SJSA1 (cell line): Measurements from ENCODE around the gene ZNF423. TPM values are rescaled to one million over a fixed set of nuclear protein-coding genes. Genes with fewer than 3 reads are reported as not detected.
"Not testable (repeated sequence)": the region's sequence is repeated elsewhere in the genome, so short reads cannot be mapped to it uniquely, and the experiment has no call there.

Experiments used
- DNase-seq, 2 experiments: peaks; one replicate each; pipeline ENCODE4 v3.0.0-alpha.2; 2015 to 2020; ENCODE audit warnings: low spot score in 2 of 2, low read depth in 1 of 2
- H3K27ac ChIP-seq: fragments of 250-450 bp; sonication (Bioruptor Pico); 2 replicates; pipeline ENCODE4 v1.5.1; 2020; ENCODE audit warnings: mild to moderate bottlenecking, moderate library complexity
- H3K27me3 ChIP-seq: fragments of 250-450 bp; sonication (Bioruptor Pico); replicated peaks from 2 replicates; pipeline ENCODE4 v1.5.1; 2020; ENCODE audit warnings: mild to moderate bottlenecking, moderate library complexity
- H3K36me3 ChIP-seq: fragments of 250-450 bp; sonication (Bioruptor Pico); 2 replicates; pipeline ENCODE4 v1.5.1; 2020; ENCODE audit warnings: mild to moderate bottlenecking
- H3K4me1 ChIP-seq: fragments of 250-450 bp; sonication (Bioruptor Pico); replicated peaks from 2 replicates; pipeline ENCODE4 v1.6.1; 2021; ENCODE audit warnings: mild to moderate bottlenecking
- H3K4me3 ChIP-seq: fragments of 250-450 bp; sonication (Bioruptor Pico); 2 replicates; pipeline ENCODE4 v1.5.1; 2020; ENCODE audit warnings: mild to moderate bottlenecking
- H3K9me3 ChIP-seq: fragments of 250-450 bp; sonication (Bioruptor Pico); replicated peaks from 2 replicates; pipeline ENCODE4 v1.5.1; 2020; ENCODE audit warnings: mild to moderate bottlenecking
- total RNA-seq: library from RNA; depleted of rRNA; stranded (reverse); fragments of >200 nt; shearing (Covaris generic); gene quantifications from 2 replicates; pipeline ENCODE4 v1.2.3, GENCODE V29; 2014

The ZNF423 gene
- total RNA-seq, 1 experiment from 2014 or later = 5.4 TPM

DNA sequence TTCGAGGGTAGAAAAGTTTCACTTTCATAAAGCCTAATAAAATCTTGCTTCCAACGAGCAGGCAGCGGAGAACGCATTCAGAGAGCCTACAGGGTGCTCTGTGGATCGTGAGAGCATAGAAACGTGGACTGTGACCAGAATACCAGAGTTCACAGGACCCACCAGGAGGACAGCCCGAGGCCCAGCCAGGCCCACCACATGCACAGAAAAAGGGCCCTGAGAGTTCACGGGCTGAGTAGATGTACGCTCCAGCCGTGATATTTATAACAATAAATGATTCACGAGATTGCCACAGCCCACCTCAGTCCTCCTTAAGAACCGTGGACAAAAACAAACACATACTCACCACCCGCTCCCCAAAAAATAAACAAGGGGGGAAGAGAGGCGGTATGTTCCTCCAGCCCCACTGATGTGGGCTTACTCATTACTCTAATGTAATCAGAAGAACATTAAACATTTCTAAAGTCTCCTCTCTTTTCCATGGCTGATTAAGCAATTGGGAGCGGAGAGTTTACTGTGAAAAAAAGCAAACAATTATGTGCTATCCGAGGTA lies 275.1 kb downstream of the ZNF423 start:
- Histone ChIP-seq H3K4me3 (0 out of 2 replicates have a peak overlapping the region, but pooled peaks have one; percentile 3), H3K27ac (peak overlapping the region; percentile 62), H3K27me3 (peaks cover 7% of the 10 kb centered on the region; the same call in 1 of the 2 replicates), H3K4me1 (peaks cover 34% of the 10 kb centered on the region), H3K36me3 (no peaks in the 10 kb centered on the region), H3K9me3 (no peaks in the 10 kb centered on the region)
- DNase-seq = peak; percentile 86 to 96

DNA sequence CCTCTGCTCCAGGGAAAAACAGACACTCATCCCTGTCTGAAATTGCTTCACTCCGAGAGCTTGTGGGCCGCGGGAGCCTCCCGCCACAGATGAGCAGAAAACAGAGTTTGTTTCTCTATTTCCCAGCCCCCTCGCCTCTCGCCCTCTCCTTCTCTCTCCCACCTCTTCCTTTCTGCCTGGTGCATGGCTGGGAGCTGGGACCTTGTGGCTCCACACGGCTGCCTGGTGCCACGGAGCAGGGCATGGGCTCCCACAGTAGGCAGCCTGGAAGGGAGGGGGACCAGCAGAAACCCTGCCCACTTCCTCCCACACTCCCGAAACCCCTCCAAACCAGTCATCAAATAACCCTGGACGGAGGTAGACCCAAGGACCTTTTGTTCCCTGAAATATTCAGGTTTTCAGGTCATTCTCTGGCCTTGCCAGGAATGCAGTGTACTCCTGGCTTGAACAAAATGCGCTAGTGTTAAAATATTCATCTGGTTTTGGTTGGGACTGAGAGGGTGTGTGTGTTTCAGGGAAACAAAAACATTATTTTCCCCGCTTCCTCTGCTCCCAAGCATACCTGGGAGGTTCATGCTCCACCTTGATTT lies 277.4 kb downstream of the ZNF423 start:
- no peaks in the 10 kb centered on the region for H3K9me3 ChIP-seq
- no peak overlapping the region for H3K4me3 ChIP-seq
- peaks cover 23% of the 10 kb centered on the region for H3K4me1 ChIP-seq
- no peaks in the 10 kb centered on the region for H3K36me3 ChIP-seq
- no peak overlapping the region for H3K27ac ChIP-seq
- no peak for DNase-seq
- peaks cover 7% of the 10 kb centered on the region; the same call in 1 of the 2 replicates for H3K27me3 ChIP-seq

DNA sequence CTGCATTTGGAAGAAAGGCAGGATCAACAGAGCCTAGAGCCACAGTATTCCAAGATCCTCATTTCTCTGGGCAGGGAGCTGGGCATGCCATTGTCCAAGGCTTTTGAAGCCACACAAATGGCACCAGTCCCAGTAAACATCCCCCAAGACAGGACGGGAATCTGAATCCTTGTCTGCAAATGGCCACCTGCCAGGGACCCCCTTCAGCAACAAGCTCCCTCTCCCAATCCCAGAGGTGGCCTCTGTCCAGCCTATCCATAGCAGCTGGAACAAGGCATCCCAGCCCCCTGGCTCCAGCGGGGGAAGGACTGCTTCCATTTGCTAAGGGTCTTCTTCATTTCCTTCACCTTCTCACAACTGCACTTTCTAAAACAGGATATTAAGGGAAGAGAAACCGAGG lies 277.9 kb downstream of the ZNF423 start:
- peaks cover 20% of the 10 kb centered on the region for H3K4me1 ChIP-seq
- no peaks in the 10 kb centered on the region for H3K36me3 ChIP-seq
- no peaks in the 10 kb centered on the region for H3K9me3 ChIP-seq
- H3K27me3 ChIP-seq = peaks cover 7% of the 10 kb centered on the region; the same call in 1 of the 2 replicates
- no peak overlapping the region for H3K27ac ChIP-seq
- no peak overlapping the region for H3K4me3 ChIP-seq
- no peak for DNase-seq

DNA sequence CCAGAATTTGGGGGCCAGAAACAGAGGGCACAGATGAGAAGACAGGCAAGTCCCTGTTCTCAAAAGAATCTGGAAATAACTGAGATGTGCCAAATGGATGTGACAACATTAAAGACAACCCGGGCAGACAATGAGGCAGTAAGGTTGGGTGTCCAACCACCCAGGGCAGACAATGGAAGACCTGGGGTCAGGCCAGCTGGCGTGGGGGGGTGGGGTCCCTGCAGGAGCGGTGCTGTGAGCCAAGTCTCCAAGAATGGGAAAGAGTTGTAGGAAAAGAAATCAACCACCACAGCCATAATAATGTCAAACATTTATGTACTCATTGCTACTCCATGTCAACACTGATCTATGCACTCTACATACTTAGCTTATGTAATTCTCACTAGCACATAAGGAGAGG lies 279.0 kb downstream of the ZNF423 start:
- Histone ChIP-seq H3K36me3 (no peaks in the 10 kb centered on the region), H3K4me3 (no peak overlapping the region), H3K27ac (no peak overlapping the region), H3K9me3 (no peaks in the 10 kb centered on the region), H3K4me1 (peaks cover 20% of the 10 kb centered on the region), H3K27me3 (no peaks in the 10 kb centered on the region)
- no peak for DNase-seq

DNA sequence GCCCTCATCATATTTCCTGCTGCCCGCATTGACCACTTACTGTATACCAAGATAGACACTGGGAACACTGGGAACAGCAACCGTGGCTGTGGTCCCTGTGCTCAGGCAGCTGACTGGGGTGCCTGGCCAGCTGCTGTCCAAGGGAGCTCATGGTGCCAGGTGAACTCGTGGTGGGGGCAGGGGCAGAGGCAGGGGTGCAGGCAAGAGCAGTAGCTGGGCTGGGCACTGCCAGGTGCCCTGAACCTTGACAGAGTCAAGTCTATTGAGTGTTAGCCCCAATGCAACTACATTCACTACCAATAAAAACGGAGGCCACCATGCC lies 279.8 kb downstream of the ZNF423 start:
- peaks cover 12% of the 10 kb centered on the region for H3K4me1 ChIP-seq
- no peak overlapping the region for H3K27ac ChIP-seq

DNA sequence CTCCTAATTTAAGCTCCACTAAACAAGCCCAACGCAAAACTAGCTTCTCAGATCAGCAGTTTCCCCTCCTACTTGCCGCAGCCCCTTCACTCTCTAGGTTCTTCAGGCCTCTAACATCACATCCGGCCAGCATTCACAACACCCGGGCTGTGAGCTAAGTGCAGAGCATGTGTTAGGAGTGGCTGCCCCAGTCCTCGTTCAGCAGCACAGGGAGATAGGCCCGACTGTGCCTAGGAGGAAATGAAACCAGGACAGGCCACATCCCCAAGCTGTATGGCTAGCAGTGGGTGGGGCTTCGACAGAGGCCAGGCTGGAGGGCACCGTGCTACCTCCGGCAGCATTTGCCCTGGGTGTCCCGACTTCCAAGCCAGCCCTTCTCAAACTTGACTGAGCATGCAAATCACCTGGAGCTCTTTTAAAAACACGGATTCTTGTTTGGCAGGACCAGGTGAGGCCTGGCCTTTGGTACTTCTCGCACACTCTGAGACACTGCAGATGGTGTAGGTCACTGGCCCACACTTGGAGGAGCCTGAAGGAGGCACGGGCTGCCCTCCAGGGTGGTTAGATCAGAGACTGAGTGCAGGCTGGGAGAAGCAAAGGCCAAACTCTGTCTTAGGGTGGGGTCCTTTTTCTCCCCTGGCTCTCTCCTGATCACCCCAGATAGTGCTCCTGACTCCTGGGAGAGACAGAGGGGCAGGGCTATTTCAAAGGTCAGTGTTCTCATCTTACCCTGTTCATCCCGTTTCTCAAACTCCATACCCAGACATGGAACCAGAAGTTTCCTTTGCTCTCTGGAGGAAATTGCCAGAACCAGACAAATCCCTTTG lies 280.4 kb downstream of the ZNF423 start:
- DNase-seq = no peak
- no peak overlapping the region for H3K27ac ChIP-seq
- H3K27me3 ChIP-seq = no peaks in the 10 kb centered on the region
- H3K9me3 ChIP-seq = no peaks in the 10 kb centered on the region
- peaks cover 11% of the 10 kb centered on the region for H3K4me1 ChIP-seq
- H3K4me3 ChIP-seq = no peak overlapping the region
- no peaks in the 10 kb centered on the region for H3K36me3 ChIP-seq

More for the DNA sequence above, 279.8 kb downstream of the ZNF423 start:
- H3K36me3 ChIP-seq = no peaks in the 10 kb centered on the region
- H3K4me3 ChIP-seq = no peak overlapping the region
- no peak for DNase-seq
- H3K9me3 ChIP-seq = no peaks in the 10 kb centered on the region
- H3K27me3 ChIP-seq = no peaks in the 10 kb centered on the region

DNA sequence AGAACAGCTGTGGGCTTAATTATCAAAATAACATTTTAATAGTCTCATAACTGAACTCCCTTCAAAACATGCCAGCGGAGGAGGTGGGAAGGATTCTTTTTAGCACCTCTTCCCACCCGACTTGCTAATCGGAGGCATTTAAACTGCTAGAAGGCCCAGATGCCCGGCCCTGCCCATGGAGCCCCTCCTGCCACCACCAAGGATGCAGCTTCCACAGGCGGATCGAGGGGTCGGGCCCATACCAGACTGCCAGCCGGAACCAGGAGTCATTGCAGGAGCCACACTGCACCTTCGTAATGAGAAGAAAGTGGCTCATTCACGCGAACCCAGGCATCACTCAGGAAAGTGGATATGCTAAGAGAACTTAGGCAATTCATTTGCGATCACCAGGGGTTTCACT lies 281.1 kb downstream of the ZNF423 start:
- peaks cover 4% of the 10 kb centered on the region for H3K4me1 ChIP-seq
- H3K9me3 ChIP-seq = no peaks in the 10 kb centered on the region
- no peak for DNase-seq
- no peaks in the 10 kb centered on the region for H3K36me3 ChIP-seq
- no peaks in the 10 kb centered on the region for H3K27me3 ChIP-seq
- no peak overlapping the region for H3K4me3 ChIP-seq
- H3K27ac ChIP-seq = no peak overlapping the region

DNA sequence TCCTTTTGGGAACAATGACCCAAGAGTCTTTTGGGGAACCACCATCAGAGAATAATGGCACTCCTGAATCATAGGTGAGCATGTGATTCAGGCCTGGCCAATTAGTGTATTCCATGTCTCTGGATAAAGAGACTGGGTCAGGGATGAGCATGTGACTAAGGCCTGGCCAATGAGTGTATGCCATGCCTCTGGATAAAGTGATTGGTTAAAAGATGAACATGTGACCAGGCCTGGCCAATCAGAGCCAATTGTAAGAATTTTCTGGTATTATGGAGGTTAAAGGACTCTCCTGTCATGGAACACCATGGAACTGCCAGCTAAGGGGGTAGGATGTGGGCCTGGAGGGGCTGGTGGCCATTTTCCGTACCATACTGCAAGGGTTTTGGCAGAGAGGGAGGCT lies 288.0 kb downstream of the ZNF423 start:
- H3K9me3 ChIP-seq = no peaks in the 10 kb centered on the region
- H3K4me3 ChIP-seq = no peak overlapping the region
- H3K27me3 ChIP-seq = no peaks in the 10 kb centered on the region
- H3K4me1 ChIP-seq = no peaks in the 10 kb centered on the region
- no peak for DNase-seq
- no peaks in the 10 kb centered on the region for H3K36me3 ChIP-seq
- H3K27ac ChIP-seq = no peak overlapping the region

DNA sequence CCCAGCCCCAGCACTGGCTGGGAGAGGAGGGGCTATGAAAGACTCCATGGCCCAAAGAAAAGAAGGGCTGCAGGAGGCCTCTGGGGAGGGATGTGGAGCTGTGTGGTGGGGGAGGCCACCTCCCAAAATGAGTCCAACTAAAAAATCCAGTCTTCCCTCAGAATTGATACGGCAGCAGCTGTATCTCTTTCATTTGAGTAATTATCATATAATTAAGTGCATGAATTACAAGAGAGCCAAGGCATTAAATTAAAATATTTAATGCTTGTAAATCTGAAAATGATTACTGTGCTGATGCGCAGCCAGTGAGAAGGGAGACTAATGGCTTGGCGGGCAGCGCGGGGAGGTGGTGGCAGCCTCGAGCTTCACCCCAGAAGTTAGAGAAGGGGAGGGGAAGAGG lies 289.5 kb downstream of the ZNF423 start:
- no peaks in the 10 kb centered on the region for H3K27me3 ChIP-seq
- H3K36me3 ChIP-seq = no peaks in the 10 kb centered on the region
- DNase-seq = no peak
- no peaks in the 10 kb centered on the region for H3K9me3 ChIP-seq
- H3K4me1 ChIP-seq = no peaks in the 10 kb centered on the region
- no peak overlapping the region for H3K4me3 ChIP-seq
- no peak overlapping the region for H3K27ac ChIP-seq

DNA sequence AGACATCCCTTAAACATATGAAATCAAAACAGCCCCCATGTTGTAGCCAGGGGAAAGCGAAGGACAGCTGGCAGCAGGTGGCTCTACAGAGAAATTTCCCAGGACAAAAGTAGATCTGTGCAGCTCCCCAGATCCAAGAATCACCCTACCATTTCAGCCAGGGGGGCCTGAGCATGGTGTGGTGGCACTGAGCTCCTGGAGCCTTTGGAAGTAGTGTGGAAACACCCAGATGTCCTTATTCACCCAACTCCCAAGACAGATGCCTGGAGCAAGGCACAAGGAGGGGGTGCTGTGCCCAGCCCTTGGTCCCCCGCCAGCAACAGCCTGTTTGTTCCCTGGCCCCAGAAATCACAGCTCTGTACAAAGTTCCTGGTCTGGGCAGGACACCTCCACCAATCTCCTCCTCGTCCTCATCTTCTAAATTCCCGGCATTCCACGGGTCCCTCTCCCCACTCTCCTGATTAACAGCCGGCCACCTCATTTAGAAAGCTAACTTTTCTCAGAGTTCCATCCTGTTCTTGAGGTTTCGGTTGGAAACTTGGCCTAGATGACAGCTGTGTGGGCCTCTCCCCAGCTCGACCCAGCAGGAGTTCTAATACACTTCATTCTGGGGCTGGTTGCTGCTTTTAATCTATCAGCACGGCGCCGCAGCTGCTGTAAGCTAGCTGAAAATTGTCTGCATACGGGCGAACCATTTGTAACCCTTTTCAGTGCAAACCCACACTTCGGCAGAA lies 291.2 kb downstream of the ZNF423 start:
- no peaks in the 10 kb centered on the region for H3K27me3 ChIP-seq
- no peaks in the 10 kb centered on the region for H3K4me1 ChIP-seq
- H3K4me3 ChIP-seq = no peak overlapping the region
- H3K9me3 ChIP-seq = no peaks in the 10 kb centered on the region
- DNase-seq = no peak
- H3K27ac ChIP-seq = no peak overlapping the region
- no peaks in the 10 kb centered on the region for H3K36me3 ChIP-seq

DNA sequence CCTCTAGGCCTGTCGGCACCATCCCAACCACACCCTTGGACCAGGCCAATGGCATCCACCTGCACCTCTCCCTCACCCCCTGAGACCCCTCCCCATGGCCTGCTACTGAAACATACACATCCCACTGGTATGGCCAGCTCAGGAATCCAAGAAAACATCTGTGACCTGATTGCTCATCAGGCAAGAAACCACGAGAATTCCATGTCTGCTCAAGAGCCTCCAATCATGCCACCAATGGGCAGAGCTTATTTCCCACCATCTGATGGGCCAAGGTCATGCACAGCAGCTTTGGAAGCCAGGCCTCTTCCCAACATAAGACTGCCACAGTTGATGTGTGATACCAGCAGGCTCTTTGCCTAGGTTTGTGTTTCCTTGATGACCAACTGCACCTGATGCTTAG lies 292.2 kb downstream of the ZNF423 start:
- H3K36me3 ChIP-seq = no peaks in the 10 kb centered on the region
- no peaks in the 10 kb centered on the region for H3K27me3 ChIP-seq
- H3K27ac ChIP-seq = no peak overlapping the region
- no peak overlapping the region for H3K4me3 ChIP-seq
- DNase-seq = no peak
- H3K4me1 ChIP-seq = no peaks in the 10 kb centered on the region
- H3K9me3 ChIP-seq = no peaks in the 10 kb centered on the region

DNA sequence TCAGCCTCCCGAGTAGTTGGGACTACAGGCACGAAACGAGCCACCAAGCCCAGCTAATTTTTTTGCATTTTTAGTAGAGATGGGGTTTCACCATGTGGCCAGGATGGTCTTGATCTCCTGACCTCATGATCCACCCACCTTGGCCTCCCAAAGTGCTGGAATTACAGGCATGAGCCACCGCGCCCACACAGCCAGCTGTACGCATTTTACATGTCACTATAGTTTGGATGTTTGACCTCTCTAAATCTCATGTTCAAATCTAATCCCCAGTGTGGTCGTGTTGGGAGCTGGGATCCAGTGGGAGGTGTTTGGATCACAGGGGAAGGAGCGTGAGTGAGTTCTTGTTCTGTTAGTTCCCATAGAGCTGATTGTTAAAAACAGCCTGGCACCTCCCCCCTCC lies 293.0 kb downstream of the ZNF423 start:
- H3K4me3 ChIP-seq, H3K27ac ChIP-seq, DNase-seq, H3K27me3 ChIP-seq, H3K36me3 ChIP-seq, H3K9me3 ChIP-seq, H3K4me1 ChIP-seq: not testable (repeated sequence)

DNA sequence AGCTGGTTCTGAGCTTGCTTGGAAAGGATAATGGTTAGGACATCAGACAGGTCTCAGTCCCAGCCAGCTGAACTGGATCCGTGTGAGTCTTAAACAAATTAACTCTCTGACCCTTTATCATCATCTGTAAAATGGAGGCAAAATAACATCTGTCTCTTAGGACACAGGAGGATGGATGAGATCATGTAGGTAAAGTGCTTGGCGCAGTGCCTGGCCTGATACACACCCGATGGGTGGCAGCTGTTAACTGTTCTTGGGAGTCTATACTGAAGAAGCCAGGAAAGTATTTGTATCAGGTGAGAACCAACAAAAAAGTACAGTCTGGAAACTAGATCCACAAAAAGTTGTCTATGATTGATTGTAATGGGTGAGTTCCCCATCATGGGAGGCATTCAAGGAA lies 293.7 kb downstream of the ZNF423 start:
- Histone ChIP-seq H3K9me3 (no peaks in the 10 kb centered on the region), H3K27me3 (no peaks in the 10 kb centered on the region), H3K4me1 (no peaks in the 10 kb centered on the region), H3K4me3 (no peak overlapping the region), H3K27ac (no peak overlapping the region), H3K36me3 (no peaks in the 10 kb centered on the region)
- DNase-seq = no peak
